IPS-18a (cell line): Measurements from ENCODE around the gene UNC93A.
"Not testable (repeated sequence)": the region's sequence is repeated elsewhere in the genome, so short reads cannot be mapped to it uniquely, and the experiment has no call there.

Experiments
- H3K27ac ChIP-seq: one replicate; pipeline ENCODE4 v1.5.1; 2013; ENCODE audit warnings: low read length
- H3K27me3 ChIP-seq: one replicate; pipeline ENCODE4 v1.6.1; 2013; ENCODE audit warnings: mild to moderate bottlenecking, low read length; ENCODE audit not compliant: control insufficient read depth, insufficient read depth
- H3K36me3 ChIP-seq: one replicate; pipeline ENCODE4 v1.6.1; 2013; ENCODE audit warnings: low read depth, low read length; ENCODE audit not compliant: control insufficient read depth
- H3K4me1 ChIP-seq: one replicate; pipeline ENCODE4 v1.6.1; 2013; ENCODE audit warnings: low read depth, low read length; ENCODE audit not compliant: control insufficient read depth
- H3K4me3 ChIP-seq: one replicate; pipeline ENCODE4 v1.5.1; 2013; ENCODE audit warnings: low read length
- H3K9ac ChIP-seq: one replicate; pipeline ENCODE4 v1.6.1; 2013; ENCODE audit warnings: mild to moderate bottlenecking, low read length, moderate library complexity
- H3K9me3 ChIP-seq: one replicate; pipeline ENCODE4 v1.6.1; 2013; ENCODE audit warnings: low read depth, low read length; ENCODE audit not compliant: control insufficient read depth

The UNC93A gene

DNA sequence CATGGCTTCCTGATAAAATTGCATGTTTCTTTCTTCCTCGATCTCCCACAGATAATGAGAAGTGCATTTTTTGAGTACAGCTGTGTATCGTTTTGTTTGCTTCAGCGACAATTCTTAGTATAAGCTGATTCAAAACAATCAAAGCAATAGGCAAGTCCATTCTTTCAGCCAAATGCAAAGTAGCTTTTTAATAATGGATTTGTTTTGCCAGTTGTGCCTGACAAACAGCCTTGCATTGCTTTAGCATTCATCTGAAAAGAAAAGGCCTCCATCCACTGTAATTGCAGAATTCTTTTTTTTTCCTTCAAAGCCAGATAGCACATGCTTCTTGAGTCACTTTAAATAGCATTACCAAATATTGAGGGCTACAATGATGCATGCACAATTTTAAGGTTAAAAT is 65.8 kb downstream of the UNC93A start:
- Histone ChIP-seq H3K36me3 (no peaks in the 10 kb centered on the region), H3K27ac (no peak overlapping the region), H3K9ac (no peak overlapping the region), H3K27me3 (peaks cover 3% of the 10 kb centered on the region), H3K9me3 (no peaks in the 10 kb centered on the region), H3K4me1 (no peaks in the 10 kb centered on the region), H3K4me3 (no peak overlapping the region)

DNA sequence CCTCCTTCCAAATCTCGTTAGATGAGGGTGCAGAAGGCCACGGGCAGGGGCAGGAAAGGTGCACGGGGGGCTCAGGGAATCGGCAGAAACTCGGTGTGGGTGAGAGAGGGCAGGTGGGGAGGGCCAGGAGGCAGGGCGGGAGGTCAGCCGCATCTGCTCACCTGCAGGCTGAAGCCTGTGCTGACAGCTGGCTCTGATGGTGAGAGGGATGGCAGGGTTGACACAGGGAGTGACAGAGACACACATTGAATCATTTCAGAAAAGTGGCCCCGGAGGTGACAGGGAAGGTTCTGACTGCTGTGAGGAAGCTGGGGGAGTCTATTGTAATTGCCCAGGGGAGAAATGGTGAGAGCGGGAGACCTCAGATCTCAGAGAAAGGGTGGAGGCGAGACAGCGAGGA is 67.3 kb downstream of the UNC93A start:
- not testable (repeated sequence) for H3K4me3 ChIP-seq, H3K36me3 ChIP-seq, H3K9ac ChIP-seq, H3K4me1 ChIP-seq, H3K9me3 ChIP-seq, H3K27ac ChIP-seq, H3K27me3 ChIP-seq

DNA sequence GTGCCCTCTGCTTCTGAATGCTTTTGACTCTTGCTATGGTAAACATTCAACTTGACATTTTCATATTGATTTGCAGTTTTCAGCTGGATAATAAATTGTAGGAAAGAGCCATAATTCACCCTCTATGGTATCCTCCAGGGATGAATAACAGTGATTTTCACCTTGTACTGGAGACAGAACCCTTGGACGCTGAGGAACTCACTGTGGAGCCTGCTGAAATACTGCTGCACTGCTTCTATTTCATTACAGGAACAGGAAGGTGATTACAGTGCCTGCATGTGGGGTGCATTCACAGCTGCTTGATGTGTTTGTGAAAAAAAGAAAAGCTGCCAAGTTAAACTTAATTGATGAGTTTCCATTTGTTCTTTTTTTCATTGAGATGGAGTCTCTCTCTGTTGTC is 70.1 kb downstream of the UNC93A start:
- H3K4me3 ChIP-seq, H3K9me3 ChIP-seq, H3K9ac ChIP-seq, H3K36me3 ChIP-seq, H3K4me1 ChIP-seq, H3K27ac ChIP-seq, H3K27me3 ChIP-seq: not testable (repeated sequence)
